H4 (cell line): Measurements from ENCODE around the gene HOXA9. TPM values are rescaled to one million over a fixed set of nuclear protein-coding genes. Genes with fewer than 3 reads are reported as not detected.

Source experiments
- DNase-seq: peaks from one replicate; pipeline ENCODE4 v3.0.0-alpha.2; 2015; ENCODE audit warnings: low spot score
- total RNA-seq: library from RNA; depleted of rRNA; stranded (reverse); fragments of >200 nt; shearing (Covaris generic); gene quantifications from 2 replicates; pipeline ENCODE4 v1.2.3, GENCODE V29; 2014

Gene HOXA9
- total RNA-seq, 1 experiment from 2014 or later = 0.17 TPM

- no peak for DNase-seq
Observed at GRCh38 chr7:27164367-27165088, 809 bp downstream of the HOXA9 start.

- DNase-seq = no peak
Observed at GRCh38 chr7:27164045-27164366, 1.3 kb downstream of the HOXA9 start.

- DNase-seq = no peak
Observed at GRCh38 chr7:27163288-27164044, 1.9 kb downstream of the HOXA9 start.

GRCh38 chr7:27162561-27163287 is 2.6 kb downstream of the HOXA9 start:
- DNase-seq = no peak

GRCh38 chr7:27161721-27162560 is 3.4 kb downstream of the HOXA9 start:
- no peak for DNase-seq

- DNase-seq = no peak
Observed at GRCh38 chr7:27161214-27161720, 4.1 kb downstream of the HOXA9 start.

- DNase-seq = peak; percentile 90
Observed at GRCh38 chr7:27160546-27161213, 4.7 kb downstream of the HOXA9 start.

- no peak for DNase-seq
Observed at GRCh38 chr7:27160145-27160545, 5.2 kb downstream of the HOXA9 start.

GRCh38 chr7:27159266-27160144 is 5.8 kb downstream of the HOXA9 start:
- DNase-seq = no peak

GRCh38 chr7:27158436-27159265 is 6.7 kb downstream of the HOXA9 start:
- no peak for DNase-seq

GRCh38 chr7:27157702-27158431 is 7.5 kb downstream of the HOXA9 start:
- DNase-seq = no peak

GRCh38 chr7:27156916-27157701 is 8.2 kb downstream of the HOXA9 start:
- DNase-seq = no peak

GRCh38 chr7:27156508-27156898 is 8.8 kb downstream of the HOXA9 start, which contains the start of gene HOXA7:
Gene HOXA7, minus strand, starts transcription at chr7:27156675. Its CDS starts 130 bp downstream, at chr7:27156545.
- DNase-seq = peak; percentile 49

- no peak for DNase-seq
Observed at GRCh38 chr7:27155816-27156507, 9.4 kb downstream of the HOXA9 start.

- DNase-seq = no peak
Observed at GRCh38 chr7:27154901-27155815, 10.2 kb downstream of the HOXA9 start.

GRCh38 chr7:27154369-27154768 is 11.0 kb downstream of the HOXA9 start:
- no peak for DNase-seq
